Measurements from ENCODE around the gene ARMC5. TPM values are rescaled to one million over a fixed set of nuclear protein-coding genes. Genes with fewer than 3 reads are reported as not detected.
"Not testable (repeated sequence)": the region's sequence is repeated elsewhere in the genome, so short reads cannot be mapped to it uniquely, and the experiment has no call there.

Gene ARMC5
- total RNA-seq, 6 donors from 2014 or later = 6.6 to 18.9 (median 16.2) TPM

- ATAC-seq (ENCODE audit: low FRiP score in 2 of 2) = peak; percentile 25 to 68
These were observed 43.7 kb downstream of the ARMC5 start for GRCh38 chr16:31502981-31503380.

DNA sequence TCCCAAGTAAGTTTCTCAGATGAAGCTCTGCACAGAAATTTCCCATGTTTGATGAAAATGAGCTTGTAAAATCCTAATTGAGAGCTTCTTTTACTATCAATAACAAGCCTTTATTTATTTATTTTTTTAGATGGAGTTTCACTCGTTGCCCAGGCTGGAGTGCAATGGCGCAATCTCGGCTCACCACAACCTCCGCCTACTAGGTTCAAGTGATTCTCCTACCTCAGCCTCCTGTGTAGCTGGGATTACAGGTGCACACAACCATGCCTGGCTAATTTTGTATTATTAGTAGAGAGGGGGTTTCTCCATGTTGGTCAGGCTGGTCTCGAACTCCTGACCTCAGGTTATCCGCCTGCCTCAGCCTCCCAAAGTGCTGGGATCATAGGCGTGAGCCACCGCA lies 44.3 kb downstream of the ARMC5 start:
- 71 to 74% methylated on average over 8 of the region's 8 CpGs for WGBS, 2 donors
- H3K4me1 ChIP-seq = peaks cover 22 to 57% (median 44%) of the 10 kb centered on the region in 4 donors
- not testable (repeated sequence) for H3K4me3 ChIP-seq; H3K9me3 ChIP-seq; ATAC-seq (ENCODE audit: low FRiP score in 2 of 2); H3K27me3 ChIP-seq
- DNase-seq = peak in 1 of 2 donors; percentile 71
- peaks cover 0 to 30% (median 12%) of the 10 kb centered on the region in 4 donors for H3K36me3 ChIP-seq
- peak overlapping the region; percentile 6 to 78 (median 66) for H3K27ac ChIP-seq

More at GRCh38 chr16:31502981-31503380, 43.7 kb downstream of the ARMC5 start:
- peak in 1 of 2 donors; percentile 48 for DNase-seq
- H3K4me3 ChIP-seq = no peak overlapping the region
- H3K27ac ChIP-seq = peak overlapping the region; percentile 6 to 78 (median 52)
- H3K36me3 ChIP-seq = peaks cover 0 to 36% (median 16%) of the 10 kb centered on the region in 4 donors
- TF ChIP-seq EP300 (IDR thresholded peaks at IDR 0.05) = peak in 1 of 4 donors; percentile 65
- no peak for TF ChIP-seq POLR2AphosphoS5 (IDR thresholded peaks at IDR 0.05)
- H3K9me3 ChIP-seq = no peaks in the 10 kb centered on the region
- peaks cover 22 to 57% (median 43%) of the 10 kb centered on the region in 4 donors for H3K4me1 ChIP-seq
- H3K27me3 ChIP-seq = no peaks in the 10 kb centered on the region

GRCh38 chr16:31504159-31504558 lies 44.9 kb downstream of the ARMC5 start:
- H3K27me3 ChIP-seq = no peaks in the 10 kb centered on the region

DNA sequence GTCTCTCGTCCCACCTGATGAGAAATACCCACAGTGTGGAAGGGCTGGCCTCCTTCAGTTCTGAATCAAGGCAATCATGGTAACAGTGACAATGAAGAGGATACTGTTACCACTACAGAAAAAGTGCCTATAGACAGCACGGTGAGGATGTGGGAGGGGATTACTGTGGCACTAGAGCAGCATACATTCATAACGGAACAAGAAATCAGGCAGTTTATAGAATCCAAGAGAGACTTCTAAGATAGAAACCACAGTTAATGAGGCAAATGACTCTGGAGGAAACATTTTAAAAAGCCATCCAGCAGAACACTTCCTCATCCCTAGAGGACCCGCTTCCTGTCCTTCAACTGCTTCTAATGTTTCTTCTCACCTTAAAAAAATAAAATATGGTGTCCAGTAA lies 46.2 kb downstream of the ARMC5 start:
- WGBS, 2 donors = 64 to 66% methylated on average over 4 of the region's 4 CpGs
- DNase-seq (no peak), ATAC-seq (ENCODE audit: low FRiP score in 2 of 2) (no peak)
- Histone ChIP-seq H3K9me3 (no peaks in the 10 kb centered on the region), H3K27me3 (no peaks in the 10 kb centered on the region), H3K4me3 (no peak overlapping the region), H3K36me3 (peaks cover 0 to 11% (median 2%) of the 10 kb centered on the region in 4 donors), H3K4me1 (peaks cover 31 to 70% (median 57%) of the 10 kb centered on the region in 4 donors), H3K27ac (no peak overlapping the region)
- TF ChIP-seq POLR2A (IDR thresholded peaks at IDR 0.05) = no peak
- TF ChIP-seq POLR2AphosphoS5 (IDR thresholded peaks at IDR 0.05) = no peak
- no peak for TF ChIP-seq CTCF (IDR thresholded peaks at IDR 0.05)
- TF ChIP-seq EP300 (IDR thresholded peaks at IDR 0.05) = no peak

More at GRCh38 chr16:31504159-31504558, 44.9 kb downstream of the ARMC5 start:
- no peak for ATAC-seq (ENCODE audit: low FRiP score in 2 of 2)
- Histone ChIP-seq H3K36me3 (peaks cover 0 to 24% (median 6%) of the 10 kb centered on the region in 4 donors), H3K9me3 (no peaks in the 10 kb centered on the region), H3K4me3 (no peak overlapping the region), H3K4me1 (peaks cover 22 to 61% (median 50%) of the 10 kb centered on the region in 4 donors), H3K27ac (peak overlapping the region; percentile 61 to 78 (median 68))
- DNase-seq = no peak
- TF ChIP-seq POLR2A (IDR thresholded peaks at IDR 0.05) = no peak
- TF ChIP-seq POLR2AphosphoS5 (IDR thresholded peaks at IDR 0.05) = no peak
- TF ChIP-seq EP300 (IDR thresholded peaks at IDR 0.05) = no peak
- TF ChIP-seq CTCF (IDR thresholded peaks at IDR 0.05) = no peak
- WGBS, 2 donors = 39 to 53% methylated on average over 8 of the region's 8 CpGs

DNA sequence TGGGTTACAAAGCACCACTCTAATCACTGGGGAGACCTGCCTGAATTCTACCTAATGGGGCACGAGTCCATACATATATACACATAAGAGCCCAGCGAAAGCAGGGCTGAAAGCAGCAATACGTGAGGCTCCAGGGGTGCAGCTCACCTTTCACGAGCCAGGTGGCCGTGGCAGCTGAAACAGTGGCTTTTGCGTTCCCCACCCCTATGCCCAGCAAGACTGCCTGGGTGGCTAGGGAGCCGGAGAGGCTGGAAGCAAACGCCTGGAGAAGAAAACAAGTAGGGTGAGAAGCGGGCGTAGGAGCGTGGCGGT lies 48.3 kb downstream of the ARMC5 start:
- DNase-seq = no peak
- no peaks in the 10 kb centered on the region for H3K27me3 ChIP-seq
- peak overlapping the region; percentile 94 to 97 (median 96) for H3K27ac ChIP-seq
- ATAC-seq (ENCODE audit: low FRiP score in 2 of 2) = peak in 1 of 2 donors; percentile 7
- WGBS, 2 donors = 3 to 5% methylated on average over 12 of the region's 12 CpGs
- H3K4me1 ChIP-seq = peaks cover 26 to 53% (median 46%) of the 10 kb centered on the region in 4 donors
- H3K9me3 ChIP-seq = no peaks in the 10 kb centered on the region
- H3K36me3 ChIP-seq = peaks cover 0 to 9% (median 2%) of the 10 kb centered on the region in 4 donors
- peak overlapping the region; percentile 74 to 100 (median 99) for H3K4me3 ChIP-seq
- TF ChIP-seq POLR2A (IDR thresholded peaks at IDR 0.05) (no peak), CTCF (IDR thresholded peaks at IDR 0.05) (no peak), EP300 (IDR thresholded peaks at IDR 0.05) (no peak), POLR2AphosphoS5 (IDR thresholded peaks at IDR 0.05) (no peak)
